ENCODE results near the gene EHMT1. TPM values are rescaled to one million over a fixed set of nuclear protein-coding genes. Genes with fewer than 3 reads are reported as not detected.

Gene EHMT1
- total and polyA plus RNA-seq, 2 experiments from 2014 or later = 46.0 to 47.7 TPM

- Histone ChIP-seq H3K79me2 (peaks cover 100% of the 10 kb centered on the region), H4K20me1 (ENCODE audit: insufficient read depth, poor library complexity, severe bottlenecking) (peaks cover 47% of the 10 kb centered on the region), H2AFZ (no peak overlapping the region), H3K9me2 (replicated peaks; ENCODE audit: insufficient read depth) (no peaks in the 10 kb centered on the region), H3K4me3 (no peak overlapping the region), H3K27ac (no peak overlapping the region), H3K9me3 (ENCODE audit: low read depth) (no peaks in the 10 kb centered on the region), H3K4me2 (no peak overlapping the region), H3K36me3 (replicated peaks; ENCODE audit: insufficient read depth, low read depth) (no peaks in the 10 kb centered on the region), H3K4me1 (ENCODE audit: insufficient read depth) (no peaks in the 10 kb centered on the region), H3K27me3 (no peaks in the 10 kb centered on the region)
- no peak for TF ChIP-seq CTCF (IDR thresholded peaks at IDR 0.05; ENCODE audit: poor library complexity)
- DNase-seq (ENCODE audit: low spot score) = no peak
- 94% methylated on average over 8 of the region's 8 CpGs for WGBS (ENCODE audit: low lambda C conversion rate, missing lambda C conversion rate)
These were observed 86.6 kb downstream of the EHMT1 start for GRCh38 chr9:137705443-137705863.

- no peak for DNase-seq (ENCODE audit: low spot score)
- no peaks in the 10 kb centered on the region for H3K9me3 ChIP-seq (ENCODE audit: low read depth)
- no peaks in the 10 kb centered on the region for H3K36me3 ChIP-seq (replicated peaks; ENCODE audit: insufficient read depth, low read depth)
- H3K4me1 ChIP-seq (ENCODE audit: insufficient read depth) = no peaks in the 10 kb centered on the region
- H2AFZ ChIP-seq = no peak overlapping the region
- no peak overlapping the region for H3K4me3 ChIP-seq
- H3K9me2 ChIP-seq (replicated peaks; ENCODE audit: insufficient read depth) = no peaks in the 10 kb centered on the region
- H3K4me2 ChIP-seq = no peak overlapping the region
- no peak for TF ChIP-seq CTCF (IDR thresholded peaks at IDR 0.05; ENCODE audit: poor library complexity)
- TF ChIP-seq EZH2phosphoT487 (IDR thresholded peaks at IDR 0.05; ENCODE audit: low read depth, severe bottlenecking, unreplicated experiment) = no peak
- no peak for TF ChIP-seq EZH2 (IDR thresholded peaks at IDR 0.05; ENCODE audit: borderline replicate concordance)
- no peak overlapping the region for H3K27ac ChIP-seq
- 94% methylated on average over 8 of the region's 10 CpGs for WGBS (ENCODE audit: low lambda C conversion rate, missing lambda C conversion rate)
- no peaks in the 10 kb centered on the region for H3K27me3 ChIP-seq
- H3K79me2 ChIP-seq = peaks cover 100% of the 10 kb centered on the region
- peaks cover 43% of the 10 kb centered on the region for H4K20me1 ChIP-seq (ENCODE audit: insufficient read depth, poor library complexity, severe bottlenecking)
These were observed 87.1 kb downstream of the EHMT1 start for GRCh38 chr9:137705906-137706305.

- TF ChIP-seq EZH2phosphoT487 (IDR thresholded peaks at IDR 0.05; ENCODE audit: low read depth, severe bottlenecking, unreplicated experiment) (no peak), EZH2 (IDR thresholded peaks at IDR 0.05; ENCODE audit: borderline replicate concordance) (no peak), CTCF (IDR thresholded peaks at IDR 0.05; ENCODE audit: poor library complexity) (no peak)
- peaks cover 85% of the 10 kb centered on the region for H3K79me2 ChIP-seq
- no peaks in the 10 kb centered on the region for H3K27me3 ChIP-seq
- no peak for DNase-seq (ENCODE audit: low spot score)
- no peak overlapping the region for H3K4me2 ChIP-seq
- no peak overlapping the region for H3K4me3 ChIP-seq
- no peaks in the 10 kb centered on the region for H3K9me3 ChIP-seq (ENCODE audit: low read depth)
- H3K9me2 ChIP-seq (replicated peaks; ENCODE audit: insufficient read depth) = no peaks in the 10 kb centered on the region
- 91% methylated on average over 6 of the region's 6 CpGs for WGBS (ENCODE audit: low lambda C conversion rate, missing lambda C conversion rate)
- no peak overlapping the region for H3K27ac ChIP-seq
- H3K36me3 ChIP-seq (replicated peaks; ENCODE audit: insufficient read depth, low read depth) = no peaks in the 10 kb centered on the region
- no peak overlapping the region for H2AFZ ChIP-seq
- no peaks in the 10 kb centered on the region for H3K4me1 ChIP-seq (ENCODE audit: insufficient read depth)
- peaks cover 42% of the 10 kb centered on the region for H4K20me1 ChIP-seq (ENCODE audit: insufficient read depth, poor library complexity, severe bottlenecking)
These were observed 88.6 kb downstream of the EHMT1 start for GRCh38 chr9:137707361-137707760.
